Epithelial cell of proximal tubule (primary cell): Measurements from ENCODE around the gene OXSR1. TPM values are rescaled to one million over a fixed set of nuclear protein-coding genes. Genes with fewer than 3 reads are reported as not detected.
A peak's percentile ranks its signal among the peaks of the same experiment; 100 is the strongest.

Experiments
- DNase-seq: peaks from one replicate; pipeline ENCODE4 v3.0.0-alpha.2; 2011; ENCODE audit warnings: low read depth
- H3K4me3 ChIP-seq: 2 replicates; pipeline ENCODE4 v1.5.1; 2011; ENCODE audit warnings: low read depth, mild to moderate bottlenecking, low read length
- CTCF ChIP-seq: conservative IDR thresholded peaks from 2 replicates; pipeline ENCODE4 v1.5.1; 2012; ENCODE audit warnings: low read depth, mild to moderate bottlenecking, low read length
- total RNA-seq: library from RNA; depleted of rRNA; stranded (reverse); fragments of >200 nt; gene quantifications from 2 replicates; pipeline ENCODE4 v1.2.3, GENCODE V29; 2015

OXSR1 gene
- total RNA-seq, 1 donor from 2014 or later = 39.2 TPM

- no peak for DNase-seq
- TF ChIP-seq CTCF = no peak
- no peak overlapping the region for H3K4me3 ChIP-seq
These were observed 17.9 kb upstream of the OXSR1 start for GRCh38 chr3:38147421-38147820.

- no peak for DNase-seq
- H3K4me3 ChIP-seq = no peak overlapping the region
- no peak for TF ChIP-seq CTCF
These were observed 16.9 kb upstream of the OXSR1 start for GRCh38 chr3:38148311-38148882.

GRCh38 chr3:38149708-38150107, 15.6 kb upstream of the OXSR1 start:
- no peak for TF ChIP-seq CTCF
- no peak for DNase-seq

GRCh38 chr3:38150780-38151528, 14.4 kb upstream of the OXSR1 start:
- TF ChIP-seq CTCF = peak; percentile 37
- no peak for DNase-seq
- no peak overlapping the region for H3K4me3 ChIP-seq

More at GRCh38 chr3:38149708-38150107, 15.6 kb upstream of the OXSR1 start:
- H3K4me3 ChIP-seq = no peak overlapping the region

GRCh38 chr3:38151667-38152265, 13.6 kb upstream of the OXSR1 start:
- DNase-seq = no peak
- H3K4me3 ChIP-seq = no peak overlapping the region
- no peak for TF ChIP-seq CTCF

GRCh38 chr3:38152609-38153008, 12.7 kb upstream of the OXSR1 start:
- no peak for TF ChIP-seq CTCF
- no peak overlapping the region for H3K4me3 ChIP-seq
- DNase-seq = no peak
